ENCODE data around the gene FAXDC2. TPM values are rescaled to one million over a fixed set of nuclear protein-coding genes. Genes with fewer than 3 reads are reported as not detected.

Gene FAXDC2
- total and polyA plus RNA-seq, 10 donors = 2.3 to 34.8 (median 19.5) TPM

- TF ChIP-seq POLR2AphosphoS5 (IDR thresholded peaks at IDR 0.05) = no peak
- TF ChIP-seq POLR2A (IDR thresholded peaks at IDR 0.05) = no peak
- TF ChIP-seq CTCF (IDR thresholded peaks at IDR 0.05 in 8 of 11, conservative IDR thresholded peaks at IDR 0.05 in 3 of 11) = no peak
- 58 to 80% (median 67%) methylated on average over 1 of the region's 1 CpG for WGBS, 5 donors
- intact Hi-C loops (cut with DNase I; ENCODE audit: low total_unique reads) = no loop called here
- H3K27me3 ChIP-seq (replicated peaks in 1 of 7) = no peaks in the 10 kb centered on the region
- H3K4me3 ChIP-seq = no peak overlapping the region
- no peak for DNase-seq
- peak overlapping the region in 4 of 8 donors; percentile 0 to 45 (median 27) for H3K27ac ChIP-seq
- no peaks in the 10 kb centered on the region for H3K36me3 ChIP-seq
- H3K9me3 ChIP-seq = no peaks in the 10 kb centered on the region
- peaks cover 58 to 100% (median 98%) of the 10 kb centered on the region in 6 donors for H3K4me1 ChIP-seq
Measured at GRCh38 chr5:154782812-154783592, 67.4 kb downstream of the FAXDC2 start.

DNA sequence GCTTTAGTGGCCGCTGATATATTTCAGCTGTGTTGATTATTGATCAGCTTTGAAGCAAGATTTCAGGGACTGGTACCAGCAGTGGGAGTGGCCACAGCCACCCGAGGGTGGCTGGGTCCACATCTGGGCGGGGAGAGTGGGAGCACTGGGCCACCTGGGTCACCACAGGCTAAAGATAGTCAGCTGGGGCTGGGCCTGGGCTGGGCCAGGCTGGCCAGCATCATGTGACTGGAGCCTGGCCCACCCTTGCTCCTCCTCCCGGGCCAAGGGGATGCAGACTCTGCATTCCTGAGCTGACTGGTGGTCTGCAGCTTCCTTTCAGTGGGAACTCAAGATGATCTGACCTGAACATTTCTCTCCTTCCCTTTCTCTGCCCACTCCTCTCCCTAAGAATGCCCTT is 68.1 kb downstream of the FAXDC2 start:
- 70 to 79% (median 73%) methylated on average over 4 of the region's 4 CpGs for WGBS, 5 donors
- H3K4me1 ChIP-seq = peaks cover 53 to 100% (median 94%) of the 10 kb centered on the region in 6 donors
- intact Hi-C loops (cut with DNase I; ENCODE audit: low total_unique reads) = no loop called here
- no peaks in the 10 kb centered on the region for H3K9me3 ChIP-seq
- no peak for DNase-seq
- TF ChIP-seq POLR2A (IDR thresholded peaks at IDR 0.05) = no peak
- TF ChIP-seq POLR2AphosphoS5 (IDR thresholded peaks at IDR 0.05) = peak in 1 of 3 donors; percentile 28
- no peaks in the 10 kb centered on the region for H3K36me3 ChIP-seq
- no peak overlapping the region for H3K4me3 ChIP-seq
- no peaks in the 10 kb centered on the region for H3K27me3 ChIP-seq (replicated peaks in 1 of 7)
- H3K27ac ChIP-seq = peak overlapping the region in 2 of 8 donors; percentile 19 to 45

DNA sequence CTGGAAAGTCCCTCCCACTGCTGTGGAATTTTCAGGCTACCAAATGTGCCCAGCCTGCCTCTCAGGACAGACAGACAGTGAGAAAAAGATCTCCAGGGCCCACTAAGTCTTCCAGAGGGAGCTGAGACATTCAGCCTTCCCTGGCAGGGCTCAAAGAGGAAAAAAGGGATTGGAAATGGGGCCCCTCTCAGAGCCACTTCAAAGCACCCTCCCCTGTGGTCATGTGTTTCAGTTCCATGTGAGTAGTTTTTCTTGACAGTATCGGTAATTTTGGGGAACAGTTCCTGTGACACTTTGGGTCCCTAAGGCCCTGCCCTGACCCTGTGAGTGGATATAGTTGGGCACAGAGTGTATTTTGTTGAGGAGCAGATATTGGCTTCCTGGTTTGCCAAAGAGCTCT is 70.3 kb downstream of the FAXDC2 start:
- Histone ChIP-seq H3K9me3 (no peaks in the 10 kb centered on the region), H3K4me3 (no peak overlapping the region), H3K4me1 (peaks cover 41 to 100% (median 84%) of the 10 kb centered on the region in 6 donors), H3K27me3 (replicated peaks in 1 of 7) (no peaks in the 10 kb centered on the region), H3K36me3 (no peaks in the 10 kb centered on the region), H3K27ac (peak overlapping the region in 1 of 8 donors; percentile 11)
- TF ChIP-seq CTCF (IDR thresholded peaks at IDR 0.05 in 8 of 11, conservative IDR thresholded peaks at IDR 0.05 in 3 of 11) (no peak), POLR2AphosphoS5 (IDR thresholded peaks at IDR 0.05) (no peak)
- DNase-seq = no peak
- intact Hi-C loops (cut with DNase I; ENCODE audit: low total_unique reads) = no loop called here
- WGBS, 5 donors = 33 to 50% (median 39%) methylated on average over 1 of the region's 1 CpG

GRCh38 chr5:154779105-154779504 is 71.3 kb downstream of the FAXDC2 start:
- H3K36me3 ChIP-seq = peaks cover 0 to 9% (median 0%) of the 10 kb centered on the region in 6 donors
- intact Hi-C loops (cut with DNase I; ENCODE audit: low total_unique reads) = no loop called here
- no peak for DNase-seq
- H3K27ac ChIP-seq = no peak overlapping the region
- no peaks in the 10 kb centered on the region for H3K9me3 ChIP-seq
- WGBS, 5 donors = 93 to 99% (median 95%) methylated on average over 4 of the region's 4 CpGs
- peaks cover 37 to 100% (median 81%) of the 10 kb centered on the region in 6 donors for H3K4me1 ChIP-seq
- TF ChIP-seq POLR2AphosphoS5 (IDR thresholded peaks at IDR 0.05) (no peak), CTCF (IDR thresholded peaks at IDR 0.05 in 8 of 11, conservative IDR thresholded peaks at IDR 0.05 in 3 of 11) (no peak), POLR2A (IDR thresholded peaks at IDR 0.05) (no peak)
- H3K4me3 ChIP-seq = no peak overlapping the region
- no peaks in the 10 kb centered on the region for H3K27me3 ChIP-seq (replicated peaks in 1 of 7)
